NB4 (cell line): ENCODE data around the gene CCM2.

Experiments used
- DNase-seq: peaks from one replicate; pipeline ENCODE4 v3.0.0; 2010; ENCODE audit warnings: low read depth
- H3K4me3 ChIP-seq: one replicate; pipeline ENCODE4 v1.5.1; 2011; ENCODE audit warnings: mild to moderate bottlenecking, low read depth, low read length, moderate library complexity
- MYC ChIP-seq: IDR thresholded peaks from 2 replicates; pipeline ENCODE4 v1.6.1; 2011; ENCODE audit warnings: low read depth, low read length
- POLR2A ChIP-seq: IDR thresholded peaks from 2 replicates; pipeline ENCODE4 v1.6.1; 2011; ENCODE audit warnings: mild to moderate bottlenecking; ENCODE audit not compliant: insufficient read length; ENCODE audit errors: extremely low read depth
- TF ChIP-seq, protein P1 (sequence below): IDR thresholded peaks from 2 replicates; pipeline ENCODE4 v1.6.1; 2011; ENCODE audit warnings: low read depth, low read length
- TF ChIP-seq, protein P2 (sequence below): IDR thresholded peaks from one replicate; pipeline ENCODE4 v1.5.1; 2012; ENCODE audit warnings: low read depth, low read length

CCM2 gene

DNA sequence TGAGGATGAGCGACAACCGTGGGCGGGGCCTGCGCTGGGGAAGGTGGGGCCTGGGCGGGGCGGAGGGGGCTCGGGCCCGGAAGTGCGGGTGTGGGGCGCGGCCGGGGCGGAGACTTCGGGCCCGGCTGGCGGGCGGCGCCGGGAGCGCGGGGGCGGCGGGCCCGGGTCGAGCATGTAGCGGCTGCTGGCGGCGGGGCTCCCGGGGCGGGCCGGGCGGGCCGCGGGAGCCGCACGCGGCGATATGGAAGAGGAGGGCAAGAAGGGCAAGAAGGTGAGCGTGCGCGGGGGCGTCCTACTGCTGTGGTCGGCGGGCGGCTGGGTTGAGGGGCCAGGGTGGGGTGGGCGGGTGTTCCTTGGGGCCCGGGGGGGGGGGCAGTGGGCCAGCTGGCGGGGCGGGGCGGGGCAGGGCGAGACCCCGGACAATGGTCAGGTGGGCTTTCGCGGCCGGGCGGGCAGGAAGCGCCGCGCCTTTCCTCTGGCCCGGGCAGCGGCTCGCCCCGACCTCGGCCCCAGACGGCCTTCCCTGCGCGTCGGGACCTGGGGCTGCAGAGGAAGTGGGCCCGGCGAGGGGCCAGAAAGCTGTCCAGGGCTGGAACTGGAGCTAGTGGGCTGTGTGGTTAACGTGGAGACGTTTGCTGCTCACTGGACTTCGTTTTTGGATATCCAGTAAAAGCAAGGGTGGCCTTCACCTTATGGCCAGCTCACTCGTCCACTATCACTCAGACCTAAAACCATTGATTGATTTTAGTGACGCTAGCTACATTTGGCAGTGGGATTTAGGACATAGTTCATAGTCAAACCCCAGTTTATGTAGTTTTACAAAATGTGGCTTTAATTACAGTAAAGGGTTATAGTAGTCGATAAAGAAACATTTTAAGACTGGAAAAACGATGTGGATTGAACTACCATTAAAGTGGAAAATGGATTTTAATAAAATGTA, at the start of gene CCM2:
Gene CCM2 (plus strand): TSS at position 109 of the 940 bp plus-strand sequence. CDS start 133 bp downstream, at position 242.
- peak; percentile 74 for DNase-seq
- TF ChIP-seq, protein P1, sequence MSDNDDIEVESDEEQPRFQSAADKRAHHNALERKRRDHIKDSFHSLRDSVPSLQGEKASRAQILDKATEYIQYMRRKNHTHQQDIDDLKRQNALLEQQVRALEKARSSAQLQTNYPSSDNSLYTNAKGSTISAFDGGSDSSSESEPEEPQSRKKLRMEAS, result no peak; the same call in 1 of the 2 replicates
- peak; percentile 52 for TF ChIP-seq POLR2A
- TF ChIP-seq MYC, result peak; percentile 10; the same call in 1 of the 2 replicates
- peak within 1 kb of the TSS; percentile 99 for H3K4me3 ChIP-seq

DNA sequence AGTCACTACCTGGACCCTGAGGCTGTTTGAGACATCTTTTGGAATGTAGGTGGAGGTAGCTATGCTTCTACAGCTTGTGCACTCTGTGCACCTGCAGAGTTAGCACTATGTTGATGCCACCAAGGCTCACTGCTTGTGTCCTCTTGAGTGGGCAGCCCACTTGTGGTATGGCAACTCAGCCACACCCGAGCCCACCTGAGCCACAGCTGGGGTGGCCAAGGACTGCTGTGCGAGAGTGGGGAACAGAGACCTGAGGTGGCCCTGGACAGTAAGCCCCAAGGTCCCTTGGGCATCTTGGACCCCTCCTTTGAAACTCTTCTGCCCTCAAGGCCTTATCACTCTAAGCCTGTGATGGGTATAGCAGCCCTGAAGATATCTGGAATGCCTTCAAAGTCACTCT, 46.8 kb upstream of the CCM2 start:
- no peak for DNase-seq

DNA sequence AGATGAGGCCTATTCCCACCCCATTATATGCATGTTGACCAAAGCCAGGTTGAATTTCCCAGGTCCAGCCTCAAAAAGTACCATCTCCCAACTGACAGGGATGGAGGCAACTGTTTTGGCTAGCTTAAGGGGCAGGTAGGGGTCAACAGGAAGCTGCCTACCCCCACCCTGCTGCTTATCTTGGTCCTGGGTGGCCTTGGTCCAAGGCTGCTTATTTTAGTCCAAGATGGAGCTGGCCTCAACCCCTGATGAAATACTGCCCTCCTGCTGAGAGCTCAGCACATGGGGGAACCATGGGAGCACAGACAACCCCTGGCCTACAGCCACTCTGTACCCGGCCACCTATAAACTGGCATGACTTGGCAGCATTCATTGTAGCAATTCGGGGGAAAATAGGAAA, 44.3 kb upstream of the CCM2 start:
- TF ChIP-seq, protein P1, result peak; percentile 58
- 0 out of 2 replicates have a peak, but pooled peaks have one; percentile 42 for TF ChIP-seq MYC
- TF ChIP-seq, protein P2, sequence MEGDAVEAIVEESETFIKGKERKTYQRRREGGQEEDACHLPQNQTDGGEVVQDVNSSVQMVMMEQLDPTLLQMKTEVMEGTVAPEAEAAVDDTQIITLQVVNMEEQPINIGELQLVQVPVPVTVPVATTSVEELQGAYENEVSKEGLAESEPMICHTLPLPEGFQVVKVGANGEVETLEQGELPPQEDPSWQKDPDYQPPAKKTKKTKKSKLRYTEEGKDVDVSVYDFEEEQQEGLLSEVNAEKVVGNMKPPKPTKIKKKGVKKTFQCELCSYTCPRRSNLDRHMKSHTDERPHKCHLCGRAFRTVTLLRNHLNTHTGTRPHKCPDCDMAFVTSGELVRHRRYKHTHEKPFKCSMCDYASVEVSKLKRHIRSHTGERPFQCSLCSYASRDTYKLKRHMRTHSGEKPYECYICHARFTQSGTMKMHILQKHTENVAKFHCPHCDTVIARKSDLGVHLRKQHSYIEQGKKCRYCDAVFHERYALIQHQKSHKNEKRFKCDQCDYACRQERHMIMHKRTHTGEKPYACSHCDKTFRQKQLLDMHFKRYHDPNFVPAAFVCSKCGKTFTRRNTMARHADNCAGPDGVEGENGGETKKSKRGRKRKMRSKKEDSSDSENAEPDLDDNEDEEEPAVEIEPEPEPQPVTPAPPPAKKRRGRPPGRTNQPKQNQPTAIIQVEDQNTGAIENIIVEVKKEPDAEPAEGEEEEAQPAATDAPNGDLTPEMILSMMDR, result no peak
- peak; percentile 65 for DNase-seq
- no peak overlapping the region for H3K4me3 ChIP-seq

More for the DNA sequence above, 46.8 kb upstream of the CCM2 start:
- TF ChIP-seq MYC (no peak), POLR2A (no peak)
- TF ChIP-seq, protein P2, result no peak
- TF ChIP-seq, protein P1, result no peak
- no peak overlapping the region for H3K4me3 ChIP-seq

DNA sequence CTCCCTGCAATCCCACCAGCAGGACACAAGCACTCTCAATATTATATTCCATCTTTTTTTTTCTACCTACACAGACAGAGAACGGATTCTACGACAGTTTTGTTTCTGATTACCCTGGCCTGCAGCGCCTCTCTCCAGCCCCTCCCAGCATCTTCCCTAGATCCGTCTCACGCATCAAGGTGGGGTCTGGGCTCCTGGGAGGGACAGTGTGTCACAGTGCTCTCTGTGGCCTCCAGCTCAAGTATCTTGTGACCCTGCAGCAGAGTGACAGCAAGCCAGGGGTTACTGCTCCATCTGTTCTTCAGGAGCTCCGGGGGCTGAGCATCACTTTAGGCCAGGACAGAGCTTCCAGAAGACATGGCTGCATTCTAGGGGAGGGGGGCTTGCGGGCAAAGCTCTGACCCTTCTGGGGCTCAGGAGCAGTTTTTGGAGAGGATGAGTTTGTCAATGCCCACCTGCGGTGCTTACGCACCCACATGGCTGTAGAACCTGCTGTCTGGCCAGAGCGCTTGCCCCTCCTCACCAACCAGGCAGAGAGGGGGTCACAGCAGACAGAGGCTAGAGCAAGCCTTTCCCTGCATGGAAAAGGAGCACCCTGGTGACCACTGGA, 43.7 kb upstream of the CCM2 start:
- peak; percentile 16 for DNase-seq
- no peak for TF ChIP-seq MYC
- TF ChIP-seq, protein P2, result no peak
- TF ChIP-seq, protein P1, result no peak
- no peak for TF ChIP-seq POLR2A
- no peak overlapping the region for H3K4me3 ChIP-seq

DNA sequence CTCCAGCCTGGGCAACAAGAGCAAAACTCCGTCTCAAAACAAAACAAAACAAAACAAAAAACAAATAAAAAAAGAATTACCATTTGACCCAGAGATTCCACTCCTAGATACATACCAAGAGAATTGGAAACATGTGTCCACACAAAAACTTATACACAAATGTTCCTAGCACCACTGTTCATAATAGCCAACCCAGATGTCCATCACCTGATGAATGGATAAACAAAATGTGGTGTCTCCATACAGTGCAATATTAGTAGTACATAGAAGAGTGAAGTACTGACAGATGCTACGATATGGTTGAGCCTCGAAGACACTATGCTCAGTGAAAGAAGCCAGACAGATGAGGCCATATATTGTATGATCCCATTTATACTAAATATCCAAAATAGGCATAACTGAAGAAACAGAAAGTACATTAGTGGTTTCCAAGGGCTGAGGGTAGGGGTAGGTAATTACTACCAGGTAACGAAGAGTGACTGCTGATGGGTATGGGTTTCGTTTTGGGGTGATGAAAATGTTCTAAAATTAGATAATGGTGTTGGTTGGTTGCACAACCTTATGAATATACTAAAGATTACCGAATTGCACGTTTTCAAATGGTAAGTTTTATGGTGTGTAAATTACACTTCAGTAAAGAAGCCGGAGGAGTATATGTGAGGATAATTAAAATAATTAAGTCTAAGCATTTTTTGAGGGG, 41.2 kb upstream of the CCM2 start:
- DNase-seq, result peak; percentile 30
- no peak overlapping the region for H3K4me3 ChIP-seq
- TF ChIP-seq, protein P1, result no peak
- TF ChIP-seq POLR2A (no peak), MYC (no peak)
- TF ChIP-seq, protein P2, result no peak
